Loucy (cell line): ENCODE results near the gene VMP1.

Source experiments
- EZH2phosphoT487 ChIP-seq: fragments of 200-600 bp; IDR thresholded peaks from 2 replicates; pipeline ENCODE4 v1.6.1; 2018; ENCODE audit warnings: antibody characterized with exemption, mild to moderate bottlenecking, moderate library complexity, borderline replicate concordance
- TF ChIP-seq, protein P1 (sequence below): fragments of 200-600 bp; sonication (generic); conservative IDR thresholded peaks from 2 replicates; pipeline ENCODE4 v1.5.1; 2014; ENCODE audit warnings: mild to moderate bottlenecking, antibody characterized with exemption, low read length

DNA sequence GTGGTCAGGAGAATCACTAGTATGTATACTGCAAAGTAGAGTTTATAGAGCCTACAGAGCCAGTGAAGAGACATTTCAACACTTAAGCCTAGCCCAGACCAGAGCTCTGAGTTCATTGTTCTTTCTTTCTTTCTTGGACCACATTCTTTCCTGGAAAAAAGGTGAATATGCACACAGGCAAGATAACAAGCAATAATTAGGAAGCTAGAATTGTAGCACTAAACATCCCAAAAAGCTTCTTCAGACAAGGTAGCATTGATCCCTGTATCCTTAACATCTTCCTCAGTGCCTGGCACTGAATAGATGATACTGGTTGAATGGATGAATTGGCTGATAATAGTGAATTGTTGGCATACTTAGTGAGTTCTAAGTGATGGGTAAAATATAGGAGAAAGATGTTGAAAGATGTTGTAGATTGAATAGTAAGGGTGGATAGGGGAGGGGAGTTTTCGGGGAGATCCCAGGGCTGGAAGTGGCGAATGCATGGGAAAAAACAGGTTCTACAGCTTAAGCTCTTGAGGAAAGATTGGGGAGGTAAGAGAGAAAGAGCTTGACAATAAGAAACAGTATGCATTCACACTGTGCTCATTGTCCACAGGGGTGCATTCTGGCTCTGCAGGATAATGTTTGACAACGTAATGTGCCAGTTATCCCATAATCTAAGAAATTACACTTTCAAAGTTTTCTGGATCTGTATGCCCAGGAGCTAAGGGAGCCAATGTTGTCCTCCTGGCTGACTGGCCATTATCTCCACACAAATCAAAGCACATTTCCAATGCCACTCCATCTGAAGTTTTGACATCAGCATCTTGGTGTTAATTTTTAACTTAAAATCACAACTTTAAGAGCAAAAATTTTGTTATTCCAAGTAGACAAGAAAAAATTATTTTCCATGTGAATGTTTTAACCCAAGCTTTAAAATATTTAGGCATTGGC is 149.7 kb downstream of the VMP1 start:
- TF ChIP-seq, protein P1, sequence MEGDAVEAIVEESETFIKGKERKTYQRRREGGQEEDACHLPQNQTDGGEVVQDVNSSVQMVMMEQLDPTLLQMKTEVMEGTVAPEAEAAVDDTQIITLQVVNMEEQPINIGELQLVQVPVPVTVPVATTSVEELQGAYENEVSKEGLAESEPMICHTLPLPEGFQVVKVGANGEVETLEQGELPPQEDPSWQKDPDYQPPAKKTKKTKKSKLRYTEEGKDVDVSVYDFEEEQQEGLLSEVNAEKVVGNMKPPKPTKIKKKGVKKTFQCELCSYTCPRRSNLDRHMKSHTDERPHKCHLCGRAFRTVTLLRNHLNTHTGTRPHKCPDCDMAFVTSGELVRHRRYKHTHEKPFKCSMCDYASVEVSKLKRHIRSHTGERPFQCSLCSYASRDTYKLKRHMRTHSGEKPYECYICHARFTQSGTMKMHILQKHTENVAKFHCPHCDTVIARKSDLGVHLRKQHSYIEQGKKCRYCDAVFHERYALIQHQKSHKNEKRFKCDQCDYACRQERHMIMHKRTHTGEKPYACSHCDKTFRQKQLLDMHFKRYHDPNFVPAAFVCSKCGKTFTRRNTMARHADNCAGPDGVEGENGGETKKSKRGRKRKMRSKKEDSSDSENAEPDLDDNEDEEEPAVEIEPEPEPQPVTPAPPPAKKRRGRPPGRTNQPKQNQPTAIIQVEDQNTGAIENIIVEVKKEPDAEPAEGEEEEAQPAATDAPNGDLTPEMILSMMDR, result no peak
- no peak for TF ChIP-seq EZH2phosphoT487
